HG03280 (cell line): Measurements from ENCODE around the gene IL12B.
"Not testable (repeated sequence)": the region's sequence is repeated elsewhere in the genome, so short reads cannot be mapped to it uniquely, and the experiment has no call there.

ENCODE experiments used
- ATAC-seq: cut with Tn5 transposase; IDR thresholded peaks from one replicate; pipeline ENCODE4 v1.9.1; 2021; ENCODE audit warnings: mild to moderate bottlenecking, moderate library complexity; ENCODE audit not compliant: unreplicated experiment

IL12B gene

GRCh38 chr5:159333545-159333925 lies 3.2 kb upstream of the IL12B start:
- ATAC-seq: no peak

DNA sequence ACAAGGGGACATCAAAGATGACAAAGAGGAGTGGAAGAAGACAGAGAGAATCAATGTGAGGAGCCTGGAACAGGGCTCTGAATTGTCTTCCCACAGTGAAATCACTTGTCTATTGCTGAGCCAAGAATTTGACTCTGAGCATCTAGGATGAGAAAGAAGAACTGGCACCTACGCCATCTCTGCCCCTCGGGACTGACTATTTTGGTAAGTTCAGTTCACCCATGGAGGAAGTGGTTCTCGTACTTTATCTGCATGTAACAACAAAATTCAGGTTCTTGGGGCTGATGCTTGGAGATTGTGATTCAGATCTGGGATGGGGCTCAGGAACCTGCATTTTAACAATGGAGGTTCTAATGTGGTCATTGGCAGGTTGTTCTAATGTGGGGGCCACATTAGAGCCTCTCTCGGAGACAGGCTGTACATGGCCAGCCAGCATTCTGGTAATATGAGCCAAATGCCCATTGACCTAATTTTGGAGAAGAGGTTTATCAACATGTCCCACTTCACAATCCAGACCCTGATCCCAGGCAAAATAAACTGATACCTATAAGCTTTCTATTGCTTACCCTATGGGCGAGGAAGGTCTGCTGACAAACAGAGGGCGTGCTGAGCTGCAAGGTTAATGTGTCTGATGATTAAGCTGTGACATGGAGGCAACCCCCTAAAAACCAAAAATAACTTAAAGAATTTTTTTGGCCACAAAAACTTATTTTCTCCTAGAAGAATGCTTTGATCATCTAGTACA lies 2.7 kb upstream of the IL12B start:
- ATAC-seq: no peak

- peak; percentile 58 for ATAC-seq
Measured at GRCh38 chr5:159331093-159331973, 1.0 kb upstream of the IL12B start.

- no peak for ATAC-seq
Measured at GRCh38 chr5:159324986-159325385, 5.3 kb downstream of the IL12B start.

DNA sequence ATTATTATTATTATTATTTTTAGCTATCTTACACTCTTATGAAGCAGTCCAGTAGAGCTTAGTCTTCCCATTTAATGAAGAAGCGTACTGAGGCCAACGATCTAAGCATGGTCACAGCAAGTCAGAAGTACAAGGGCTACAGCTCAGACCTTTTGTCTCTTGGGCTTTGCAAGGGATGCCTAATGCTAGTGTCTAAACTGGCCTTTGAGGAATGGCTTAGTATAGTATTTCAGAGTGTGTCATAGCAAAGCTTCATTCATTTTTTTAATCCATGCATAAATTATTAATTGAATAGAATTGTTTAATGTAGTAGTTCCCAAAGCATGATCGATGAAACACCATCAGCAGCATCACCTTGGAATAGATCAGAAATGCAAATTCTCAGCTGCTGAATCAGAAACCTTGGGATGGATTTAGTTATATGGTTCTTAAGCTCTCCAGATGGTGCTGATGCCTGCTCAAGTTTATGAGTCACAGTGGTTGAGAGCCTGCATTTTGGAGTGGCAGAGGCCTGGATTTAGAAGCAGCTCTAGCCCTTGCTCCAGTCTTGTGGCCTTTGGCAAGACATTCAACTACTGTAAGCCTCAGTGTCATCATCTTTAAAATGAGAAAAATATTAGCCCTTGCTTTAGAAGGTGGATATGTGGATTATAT lies 6.1 kb downstream of the IL12B start:
- no peak for ATAC-seq

GRCh38 chr5:159322180-159322579 lies 8.1 kb downstream of the IL12B start:
- ATAC-seq: no peak

DNA sequence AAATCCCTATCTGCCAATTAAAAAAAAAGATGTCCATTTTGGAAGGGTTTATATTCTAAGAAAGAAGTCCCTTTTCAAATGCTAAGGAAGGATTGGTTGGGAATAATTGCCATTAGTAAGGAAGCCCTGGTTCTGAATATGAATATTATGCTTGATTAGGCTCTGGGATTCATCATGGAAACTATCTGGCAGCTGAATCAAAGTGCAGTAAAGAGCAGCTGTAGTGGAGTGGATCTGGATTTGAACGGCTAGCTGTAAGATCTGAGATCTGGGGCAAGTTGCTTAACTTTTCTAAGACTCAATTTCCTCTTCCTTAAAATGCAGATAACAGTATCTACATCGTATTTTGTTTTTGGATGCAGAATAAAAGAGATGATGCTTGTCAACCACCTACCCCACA lies 10.5 kb downstream of the IL12B start:
- no peak for ATAC-seq

- ATAC-seq: no peak
Measured at GRCh38 chr5:159319363-159319762, 10.9 kb downstream of the IL12B start.

DNA sequence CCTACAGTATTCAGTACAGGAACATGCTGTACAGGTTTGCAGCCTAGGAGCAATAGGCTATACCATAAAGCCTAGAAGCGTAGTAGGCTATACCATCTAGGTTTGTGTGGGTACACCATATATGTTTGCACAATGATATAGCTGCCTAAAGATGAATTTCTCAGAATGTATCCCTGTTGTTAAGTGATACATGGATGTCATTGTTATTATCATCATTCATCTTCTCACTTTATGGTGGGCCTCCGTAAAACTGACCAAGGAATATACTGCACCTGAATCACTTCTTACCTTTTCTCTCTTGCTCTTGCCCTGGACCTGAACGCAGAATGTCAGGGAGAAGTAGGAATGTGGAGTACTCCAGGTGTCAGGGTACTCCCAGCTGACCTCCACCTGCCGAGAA lies 11.8 kb downstream of the IL12B start:
- no peak for ATAC-seq

GRCh38 chr5:159317849-159318248 lies 12.4 kb downstream of the IL12B start:
- ATAC-seq: no peak

- ATAC-seq: no peak
Measured at GRCh38 chr5:159316519-159317383, 13.5 kb downstream of the IL12B start.

- no peak for ATAC-seq
Measured at GRCh38 chr5:159313197-159313596, 17.1 kb downstream of the IL12B start.

DNA sequence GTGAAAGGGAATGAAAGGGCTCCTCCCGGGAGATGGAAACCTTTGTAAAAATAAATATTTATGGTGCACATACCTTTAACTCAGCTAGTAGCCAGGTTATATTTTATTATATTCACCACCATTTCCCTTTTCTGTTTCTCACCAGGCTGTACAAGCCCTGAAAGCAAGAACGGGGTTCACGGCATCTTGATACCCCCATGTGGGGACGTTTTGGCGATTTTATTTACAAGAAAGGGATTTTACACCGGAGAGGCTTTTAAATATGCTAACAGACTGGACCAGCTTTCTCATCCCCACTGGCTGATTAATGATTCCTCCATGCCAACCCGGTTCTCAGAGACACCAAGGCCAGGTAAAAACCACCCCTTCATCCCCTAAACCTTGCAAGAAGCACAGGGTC lies 19.2 kb downstream of the IL12B start:
- ATAC-seq: no peak

GRCh38 chr5:159310511-159310910 lies 19.8 kb downstream of the IL12B start:
- ATAC-seq: peak; percentile 63

- no peak for ATAC-seq
Measured at GRCh38 chr5:159309689-159310433, 20.4 kb downstream of the IL12B start.

GRCh38 chr5:159304961-159305595 lies 25.2 kb downstream of the IL12B start:
- ATAC-seq: no peak

- ATAC-seq: no peak
Measured at GRCh38 chr5:159303286-159303685, 27.0 kb downstream of the IL12B start.

GRCh38 chr5:159301929-159302860 lies 28.1 kb downstream of the IL12B start:
- not testable (repeated sequence) for ATAC-seq
